Thymus (tissue), 11 donors: ENCODE results near the gene ALDOC. TPM values are rescaled to one million over a fixed set of nuclear protein-coding genes. Genes with fewer than 3 reads are reported as not detected.
"Not testable (repeated sequence)": the region's sequence is repeated elsewhere in the genome, so short reads cannot be mapped to it uniquely, and the experiment has no call there.

Source experiments
- DNase-seq, 9 donors: peaks; one replicate each; pipeline ENCODE4 v3.0.0-alpha.2; 2013; ENCODE audit warnings: low spot score in 9 of 9, low read depth in 6 of 9, missing footprints in 1 of 9
- H3K27ac ChIP-seq, 2 donors: one replicate each; pipeline ENCODE4 v1.5.1; 2013; ENCODE audit warnings: control low read depth in 1 of 2, low read depth in 1 of 2, low read length in 1 of 2, mild to moderate bottlenecking in 1 of 2, moderate library complexity in 1 of 2
- H3K27me3 ChIP-seq, 2 donors: one replicate each; pipeline ENCODE4 v1.5.1; 2013; ENCODE audit warnings: low read length in 1 of 2; ENCODE audit not compliant: control insufficient read depth in 2 of 2, insufficient read depth in 1 of 2
- H3K36me3 ChIP-seq, 2 donors: one replicate each; pipeline ENCODE4 v1.5.1; 2013; ENCODE audit warnings: low read length in 1 of 2, mild to moderate bottlenecking in 1 of 2, moderate library complexity in 1 of 2; ENCODE audit not compliant: control insufficient read depth in 2 of 2, insufficient read depth in 2 of 2
- H3K4me1 ChIP-seq, 2 donors: one replicate each; pipeline ENCODE4 v1.5.1; 2013; ENCODE audit warnings: low read length in 2 of 2; ENCODE audit not compliant: control insufficient read depth in 2 of 2, insufficient read depth in 2 of 2
- H3K4me3 ChIP-seq, 2 donors: one replicate each; pipeline ENCODE4 v1.5.1; 2013; ENCODE audit warnings: low read length in 2 of 2, control low read depth in 1 of 2, mild to moderate bottlenecking in 1 of 2
- H3K9me3 ChIP-seq, 2 donors: one replicate each; pipeline ENCODE4 v1.5.1; 2013; ENCODE audit warnings: low read length in 1 of 2, mild to moderate bottlenecking in 1 of 2; ENCODE audit not compliant: control insufficient read depth in 2 of 2, insufficient read depth in 1 of 2
- WGBS: extraction: QIAGEN DNeasy Blood & Tissue Kit; methylation state at CpG from one replicate; pipeline ENCODE4 v1.1.7; 2013; 5-methylcytosine and 5-hydroxymethylcytosine counted together
- polyA plus RNA-seq: library from polyadenylated mRNA; stranded (reverse); fragments of 200-250 nt; gene quantifications from one replicate; pipeline ENCODE4 v1.2.3, GENCODE V29; 2013
- total RNA-seq: library from RNA; stranded (reverse); fragments of 120-200 nt; gene quantifications from one replicate; pipeline ENCODE4 v1.2.4, GENCODE V29; 2013
- donor health status: healthy.

The ALDOC gene
- total and polyA plus RNA-seq, 2 donors, result 10.6 to 18.2 TPM

DNA sequence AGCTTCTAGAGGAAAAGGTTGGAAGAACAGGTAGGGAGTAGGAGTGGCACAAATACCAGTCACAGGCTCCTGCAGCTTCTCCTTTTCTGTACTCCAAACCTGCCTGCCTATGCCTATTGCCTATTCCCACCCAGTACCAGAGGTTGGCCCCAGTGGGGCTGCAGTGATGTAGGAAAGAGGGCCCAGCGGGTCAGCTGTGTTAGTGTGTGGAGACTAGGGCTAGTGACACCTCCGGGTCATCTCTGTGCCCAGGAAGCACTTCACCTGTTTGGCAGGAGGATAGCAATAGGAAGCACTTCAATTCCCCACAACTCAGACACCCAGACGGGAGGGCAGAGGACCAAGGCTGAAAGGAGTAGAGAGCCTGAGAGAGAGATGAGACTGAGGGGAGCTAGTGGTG is 679 bp downstream of the ALDOC start:
- peaks cover 6 to 18% of the 10 kb centered on the region in 2 donors for H3K4me1 ChIP-seq
- H3K27me3 ChIP-seq, H3K9me3 ChIP-seq, DNase-seq, H3K4me3 ChIP-seq, H3K27ac ChIP-seq: not testable (repeated sequence)
- peaks cover 23 to 40% of the 10 kb centered on the region in 2 donors for H3K36me3 ChIP-seq
- 83% methylated on average over 3 of the region's 3 CpGs for WGBS

DNA sequence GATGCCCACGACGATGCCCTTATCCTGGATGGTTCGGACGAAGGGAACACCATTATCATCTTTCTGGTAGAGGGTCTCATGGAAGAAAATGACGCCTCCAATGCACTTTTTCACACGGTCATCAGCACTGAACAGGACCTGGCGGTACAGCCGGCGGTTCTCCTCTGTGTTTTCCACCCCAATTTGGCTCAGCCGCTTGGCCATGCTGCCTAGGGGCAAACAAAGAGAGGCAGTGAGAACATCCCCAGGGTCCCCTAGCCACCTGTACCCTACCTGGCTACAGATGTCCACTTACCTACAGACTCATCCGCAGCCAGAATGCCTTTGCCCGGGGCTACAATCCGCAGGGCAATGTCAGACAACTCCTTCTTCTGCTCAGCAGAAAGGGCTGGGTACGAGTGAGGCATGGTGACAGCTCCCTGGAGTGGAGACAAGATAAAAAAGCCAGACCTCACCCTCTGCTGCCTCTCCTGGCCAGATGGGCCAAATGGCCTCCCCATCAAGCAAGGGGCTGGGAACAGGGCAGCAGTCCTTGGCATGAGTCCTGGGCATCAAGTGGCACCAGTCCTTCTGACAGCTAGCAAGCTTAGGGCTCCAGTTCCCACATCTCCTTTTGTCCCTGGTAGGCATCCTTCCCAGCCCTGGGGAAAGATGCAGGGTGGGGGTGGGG is 1.4 kb downstream of the ALDOC start:
- Histone ChIP-seq H3K9me3 (peaks cover 0 to 8% of the 10 kb centered on the region in 2 donors), H3K4me1 (peaks cover 6 to 23% of the 10 kb centered on the region in 2 donors), H3K27ac (no peak overlapping the region), H3K36me3 (peaks cover 20 to 32% of the 10 kb centered on the region in 2 donors), H3K4me3 (no peak overlapping the region), H3K27me3 (no peaks in the 10 kb centered on the region)
- WGBS, result 98% methylated on average over 14 of the region's 14 CpGs
- DNase-seq, result no peak

DNA sequence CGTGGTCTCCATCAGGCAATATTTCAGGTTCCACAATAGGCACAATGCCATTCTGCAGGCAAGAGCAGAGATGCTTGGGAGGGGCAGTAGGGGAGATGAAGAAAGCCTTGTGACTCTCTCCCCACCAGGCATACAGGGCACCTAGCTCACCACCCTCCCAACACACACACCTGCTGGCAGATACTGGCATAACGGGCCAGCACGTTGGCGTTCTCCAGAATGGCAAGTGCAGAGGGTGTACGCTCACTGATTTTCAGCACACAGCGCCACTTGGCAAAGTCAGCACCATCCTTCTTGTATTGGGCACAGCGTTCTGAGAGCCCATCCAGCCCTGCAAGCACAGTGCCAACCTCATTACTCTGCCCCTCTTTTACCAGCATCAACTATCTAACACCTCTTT is 2.2 kb downstream of the ALDOC start:
- WGBS, result 95% methylated on average over 7 of the region's 7 CpGs
- H3K4me3 ChIP-seq, result no peak overlapping the region
- H3K36me3 ChIP-seq, result peaks cover 16 to 26% of the 10 kb centered on the region in 2 donors
- H3K27ac ChIP-seq, result no peak overlapping the region
- peaks cover 9 to 26% of the 10 kb centered on the region in 2 donors for H3K4me1 ChIP-seq
- H3K9me3 ChIP-seq, result peaks cover 0 to 8% of the 10 kb centered on the region in 2 donors
- H3K27me3 ChIP-seq, result no peaks in the 10 kb centered on the region
- no peak for DNase-seq

DNA sequence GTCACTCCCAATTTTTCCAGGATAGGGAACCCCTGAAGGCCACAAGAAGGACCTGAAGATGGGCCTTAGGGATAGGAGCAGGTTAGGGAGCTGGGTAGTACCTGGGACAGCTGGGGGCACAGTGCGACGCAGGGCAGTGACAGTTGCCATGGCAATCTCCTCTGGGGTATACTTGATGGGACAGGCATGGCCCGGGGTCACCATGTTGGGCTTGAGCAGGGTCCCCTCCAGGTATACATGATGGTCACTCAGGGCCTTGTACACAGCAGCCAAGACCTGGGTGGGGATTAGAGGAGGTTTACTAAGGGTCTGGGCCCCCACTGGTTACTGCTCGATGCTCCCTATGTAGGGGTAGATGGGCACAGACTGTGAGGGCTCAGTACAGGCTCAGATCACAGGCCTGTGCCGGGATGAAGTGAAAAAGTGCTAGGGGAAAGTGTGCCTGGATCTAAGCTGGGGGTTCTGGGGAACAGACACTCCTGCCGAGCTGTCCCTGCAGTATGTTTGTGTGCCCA is 2.7 kb downstream of the ALDOC start:
- DNase-seq, result no peak
- WGBS, result 98% methylated on average over 6 of the region's 6 CpGs
- Histone ChIP-seq H3K4me1 (peaks cover 9 to 26% of the 10 kb centered on the region in 2 donors), H3K27me3 (no peaks in the 10 kb centered on the region), H3K36me3 (peaks cover 11 to 21% of the 10 kb centered on the region in 2 donors), H3K9me3 (peaks cover 0 to 8% of the 10 kb centered on the region in 2 donors), H3K4me3 (no peak overlapping the region), H3K27ac (no peak overlapping the region)

DNA sequence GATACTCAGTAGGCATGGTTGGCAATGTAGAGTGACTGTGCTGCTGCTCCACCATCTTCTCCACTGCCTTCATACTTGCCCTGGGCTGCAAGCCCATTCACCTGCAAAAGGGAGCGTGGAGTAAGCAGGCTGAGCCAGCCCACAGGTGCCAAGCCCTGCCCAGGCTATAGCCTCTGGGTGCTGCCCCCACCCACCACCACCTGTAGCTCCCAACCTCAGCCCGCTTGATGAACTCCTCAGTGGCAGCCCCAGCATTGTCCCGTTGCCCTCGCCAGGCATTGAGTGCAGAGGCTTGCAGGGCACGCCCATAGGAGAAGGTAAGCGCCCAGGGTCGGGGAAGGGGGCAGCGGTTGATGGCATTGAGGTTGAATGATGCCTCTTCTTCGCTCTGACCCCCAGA is 3.2 kb downstream of the ALDOC start:
- H3K36me3 ChIP-seq, result peaks cover 6 to 16% of the 10 kb centered on the region in 2 donors
- no peak overlapping the region for H3K27ac ChIP-seq
- peaks cover 9 to 26% of the 10 kb centered on the region in 2 donors for H3K4me1 ChIP-seq
- WGBS, result 96% methylated on average over 9 of the region's 9 CpGs
- H3K4me3 ChIP-seq, result no peak overlapping the region
- DNase-seq, result no peak
- H3K27me3 ChIP-seq, result no peaks in the 10 kb centered on the region
- H3K9me3 ChIP-seq, result peaks cover 0 to 8% of the 10 kb centered on the region in 2 donors

DNA sequence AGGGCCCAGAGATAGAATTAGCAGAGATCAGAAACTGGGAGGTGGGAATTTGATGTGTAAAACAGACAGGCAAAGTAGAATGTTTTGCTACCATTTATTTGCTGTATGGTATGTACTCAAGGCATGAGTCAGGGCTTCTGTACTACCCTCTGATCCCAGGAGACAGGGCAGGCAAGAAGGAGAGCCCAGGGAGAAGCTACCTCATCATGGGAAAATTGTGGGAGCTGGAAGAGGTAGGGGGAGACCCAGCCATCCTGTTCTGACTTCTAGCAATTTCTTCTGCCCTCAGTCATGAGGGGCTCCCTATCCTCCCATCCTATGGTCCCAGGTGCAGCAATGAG is 3.7 kb downstream of the ALDOC start:
- H3K36me3 ChIP-seq, result peaks cover under 1 to 11% of the 10 kb centered on the region in 2 donors
- peaks cover 9 to 26% of the 10 kb centered on the region in 2 donors for H3K4me1 ChIP-seq
- peaks cover 0 to 8% of the 10 kb centered on the region in 2 donors for H3K9me3 ChIP-seq
- DNase-seq, result no peak
- no peak overlapping the region for H3K4me3 ChIP-seq
- no peak overlapping the region for H3K27ac ChIP-seq
- H3K27me3 ChIP-seq, result no peaks in the 10 kb centered on the region

DNA sequence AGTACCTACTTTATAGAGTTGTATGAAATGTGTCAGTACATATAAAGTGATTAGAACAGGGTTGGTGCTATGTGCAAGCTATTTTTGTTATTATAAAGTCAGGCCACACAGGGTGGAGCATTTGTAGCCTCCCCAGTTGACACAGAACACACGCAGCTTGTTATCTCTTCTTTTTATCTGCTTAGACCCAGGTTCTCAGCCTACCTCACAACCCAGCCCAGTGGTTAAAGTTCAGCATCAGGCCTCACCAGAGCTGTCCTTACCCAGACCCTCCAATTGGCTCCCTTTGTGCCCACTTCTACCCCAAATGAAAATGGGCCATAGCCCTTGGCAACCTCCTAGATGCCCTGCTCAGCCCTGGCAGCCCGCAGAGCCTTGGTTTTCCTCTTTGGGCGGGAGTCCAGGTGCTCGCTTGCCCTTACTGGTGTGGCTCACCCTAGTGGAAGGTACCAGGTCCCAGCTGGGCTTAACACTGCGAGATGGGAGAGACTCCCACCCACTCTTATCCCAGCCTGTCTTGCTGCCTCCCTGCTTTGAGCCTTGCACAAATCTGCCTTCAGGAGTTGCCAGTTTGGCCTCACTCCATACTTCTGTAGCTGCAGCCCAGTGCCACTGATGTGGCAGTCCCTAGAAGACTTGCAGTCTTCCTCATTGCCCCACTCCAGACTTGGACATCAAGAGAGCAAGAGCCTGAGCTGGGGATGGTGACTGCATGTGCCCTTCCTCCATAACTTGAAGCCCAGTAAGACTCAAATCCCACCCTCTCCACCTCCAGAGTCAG is 4.2 kb downstream of the ALDOC start:
- no peak for DNase-seq
- H3K4me1 ChIP-seq, result peaks cover 9 to 26% of the 10 kb centered on the region in 2 donors

DNA sequence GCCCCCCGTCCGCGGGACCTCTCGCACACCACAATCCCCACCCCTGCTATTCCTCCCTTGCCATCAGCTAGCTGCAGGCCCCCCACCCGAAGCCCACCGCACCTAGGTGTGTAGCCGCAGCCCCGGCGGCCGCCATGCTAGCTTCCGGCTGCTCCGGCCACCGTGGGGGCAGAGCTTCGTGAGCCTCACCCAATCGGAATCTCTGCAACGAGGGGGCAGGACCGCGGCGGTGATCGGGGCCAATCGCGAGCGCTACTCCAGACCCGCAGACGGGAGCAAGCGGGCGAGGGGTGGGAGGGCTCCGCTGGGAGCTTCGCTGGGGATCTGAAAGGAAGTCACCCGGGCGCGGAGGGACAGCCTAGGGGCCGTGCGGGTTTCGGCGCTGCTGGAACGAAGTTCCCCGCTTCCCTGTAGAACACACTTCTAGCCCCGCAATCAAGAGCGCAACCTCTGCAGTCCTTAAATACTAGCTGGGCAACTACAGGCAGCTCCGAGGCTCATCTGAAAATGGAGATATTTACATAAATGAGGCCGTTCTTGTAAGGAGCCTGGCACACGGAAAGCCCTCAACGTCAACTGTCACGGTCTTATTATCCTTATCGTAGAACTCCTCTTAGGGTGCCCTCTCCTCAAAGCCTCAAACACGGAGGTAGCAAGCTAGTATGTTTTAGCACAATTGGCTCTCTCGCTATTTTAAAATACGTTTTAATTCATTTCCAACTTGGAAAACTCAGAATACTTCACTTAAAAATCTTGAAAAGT is 5.2 kb downstream of the ALDOC start, which contains the start of gene PIGS:
Gene PIGS (minus strand): TSS at position 164 of the 762 bp plus-strand sequence. CDS start 28 bp downstream, at position 136.
- H3K4me1 ChIP-seq, result peaks cover 9 to 18% of the 10 kb centered on the region in 2 donors
- H3K27ac ChIP-seq, result peak within 1 kb of the TSS; percentile 64 to 85
- peak within 1 kb of the TSS; percentile 73 to 98 for H3K4me3 ChIP-seq
- peaks cover 3 to 7% of the 10 kb centered on the region in 2 donors for H3K36me3 ChIP-seq
- peaks cover 0 to 3% of the 10 kb centered on the region in 2 donors for H3K9me3 ChIP-seq
- no peaks in the 10 kb centered on the region for H3K27me3 ChIP-seq
- DNase-seq, result peak; percentile 72 to 92 (median 81)
- 2% methylated on average over 49 of the region's 49 CpGs for WGBS

More for the DNA sequence above, 4.2 kb downstream of the ALDOC start:
- peaks cover 0 to 8% of the 10 kb centered on the region in 2 donors for H3K36me3 ChIP-seq
- no peaks in the 10 kb centered on the region for H3K27me3 ChIP-seq
- no peak overlapping the region for H3K27ac ChIP-seq
- WGBS, result 82% methylated on average over 5 of the region's 5 CpGs
- H3K9me3 ChIP-seq, result peaks cover 0 to 8% of the 10 kb centered on the region in 2 donors
- peak overlapping the region in 1 of 2 donors; percentile 73 for H3K4me3 ChIP-seq
